Mucosa of rectum (tissue), 2 donors: ENCODE measurements around the gene LRRC56.

Experiments
- H3K27ac ChIP-seq, 2 donors: one replicate each; pipeline ENCODE4 v1.7.0; 2013; ENCODE audit warnings: inconsistent platforms in 2 of 2, low read depth in 2 of 2, low read length in 2 of 2
- H3K27me3 ChIP-seq, 2 donors: one replicate each; pipeline ENCODE4 v1.7.0; 2013; ENCODE audit warnings: low read length in 2 of 2; ENCODE audit not compliant: control insufficient read depth in 2 of 2, insufficient read depth in 2 of 2
- H3K36me3 ChIP-seq, 2 donors: one replicate each; pipeline ENCODE4 v1.7.0; 2013; ENCODE audit warnings: low read length in 2 of 2; ENCODE audit not compliant: control insufficient read depth in 2 of 2, insufficient read depth in 2 of 2
- H3K4me1 ChIP-seq, 2 donors: one replicate each; pipeline ENCODE4 v1.7.0; 2013; ENCODE audit warnings: low read length in 2 of 2, mild to moderate bottlenecking in 1 of 2; ENCODE audit not compliant: control insufficient read depth in 2 of 2, insufficient read depth in 2 of 2
- H3K4me3 ChIP-seq, 2 donors: one replicate each; pipeline ENCODE4 v1.7.0; 2013; ENCODE audit warnings: low read length in 2 of 2
- H3K9ac ChIP-seq, 2 donors: one replicate each; pipeline ENCODE4 v1.7.0; 2013; ENCODE audit warnings: low read length in 2 of 2, low read depth in 1 of 2, mild to moderate bottlenecking in 1 of 2
- H3K9me3 ChIP-seq, 2 donors: one replicate each; pipeline ENCODE4 v1.7.0; 2013; ENCODE audit warnings: low read length in 2 of 2; ENCODE audit not compliant: control insufficient read depth in 2 of 2
- donor health status: healthy.
- donor health status: Normal muscosa, but diverticular disease.

The LRRC56 gene

DNA sequence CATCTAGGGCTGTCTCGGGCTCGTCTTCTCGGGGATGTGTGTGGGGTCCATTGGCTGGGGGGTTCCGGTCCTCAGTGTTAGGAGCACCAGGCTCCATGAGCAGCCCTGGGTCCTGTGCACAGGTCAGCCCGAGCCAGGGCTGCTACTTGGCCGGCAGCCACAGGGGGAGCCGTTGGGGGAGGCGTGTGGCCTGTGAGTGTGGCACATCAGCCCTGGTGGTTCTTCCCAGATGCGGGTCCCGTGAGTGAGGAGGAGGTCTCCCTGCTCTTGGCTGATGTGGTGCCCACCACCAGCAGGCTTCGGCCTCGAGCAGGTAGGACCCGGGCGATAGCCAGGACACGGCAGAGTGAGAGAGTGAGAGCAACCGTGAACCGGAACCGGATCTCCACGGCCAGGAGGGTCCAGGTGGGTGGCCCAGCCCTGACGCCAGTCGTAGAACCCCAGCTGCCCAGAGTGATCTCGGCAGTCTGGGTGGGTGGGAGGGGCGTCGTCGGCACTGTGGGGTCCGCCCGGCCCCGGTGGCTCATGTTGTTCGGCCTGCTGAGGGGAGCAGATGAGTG is 59.9 kb downstream of the LRRC56 start:
- peaks cover 60 to 81% of the 10 kb centered on the region in 2 donors for H3K36me3 ChIP-seq
- H3K27me3 ChIP-seq: no peaks in the 10 kb centered on the region
- no peak overlapping the region for H3K4me3 ChIP-seq
- H3K9ac ChIP-seq: no peak overlapping the region
- no peaks in the 10 kb centered on the region for H3K4me1 ChIP-seq
- no peak overlapping the region for H3K27ac ChIP-seq
- no peaks in the 10 kb centered on the region for H3K9me3 ChIP-seq

DNA sequence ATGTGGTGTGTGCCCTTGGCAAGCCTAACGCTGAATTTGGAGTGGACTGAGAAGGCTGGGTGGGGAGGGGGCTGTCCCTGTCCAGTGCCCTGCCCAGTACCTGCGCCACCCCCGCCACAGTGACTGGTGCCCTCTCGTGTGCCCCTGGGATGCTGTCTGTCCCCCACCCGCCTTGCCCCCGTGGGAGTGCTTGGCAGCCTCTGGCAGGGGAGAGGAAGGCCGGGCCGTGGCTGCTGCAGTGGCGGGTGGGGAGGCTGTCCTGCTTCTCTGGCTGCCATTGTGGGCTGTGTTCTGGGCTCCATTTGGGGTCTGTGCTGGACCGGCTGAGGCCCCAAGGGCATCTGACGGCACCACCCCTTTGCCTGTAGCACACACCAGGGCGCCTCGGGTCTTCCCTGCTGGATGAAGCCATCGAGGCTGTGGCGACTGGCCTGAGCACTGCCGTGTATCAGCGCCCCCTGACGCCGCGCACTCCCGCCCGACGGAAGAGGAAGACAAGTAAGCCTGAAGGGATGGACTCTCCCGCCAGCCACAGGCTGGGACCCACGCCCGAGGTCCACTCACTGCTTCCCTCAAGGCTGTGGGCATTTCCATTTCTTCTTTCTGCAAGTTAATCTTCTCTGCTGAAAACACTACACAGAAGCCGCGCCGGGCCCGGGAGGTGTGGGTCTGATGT is 60.8 kb downstream of the LRRC56 start:
- H3K9me3 ChIP-seq: no peaks in the 10 kb centered on the region
- H3K4me3 ChIP-seq: no peak overlapping the region
- no peaks in the 10 kb centered on the region for H3K4me1 ChIP-seq
- no peak overlapping the region for H3K9ac ChIP-seq
- H3K27me3 ChIP-seq: no peaks in the 10 kb centered on the region
- peaks cover 52 to 75% of the 10 kb centered on the region in 2 donors for H3K36me3 ChIP-seq
- no peak overlapping the region for H3K27ac ChIP-seq

DNA sequence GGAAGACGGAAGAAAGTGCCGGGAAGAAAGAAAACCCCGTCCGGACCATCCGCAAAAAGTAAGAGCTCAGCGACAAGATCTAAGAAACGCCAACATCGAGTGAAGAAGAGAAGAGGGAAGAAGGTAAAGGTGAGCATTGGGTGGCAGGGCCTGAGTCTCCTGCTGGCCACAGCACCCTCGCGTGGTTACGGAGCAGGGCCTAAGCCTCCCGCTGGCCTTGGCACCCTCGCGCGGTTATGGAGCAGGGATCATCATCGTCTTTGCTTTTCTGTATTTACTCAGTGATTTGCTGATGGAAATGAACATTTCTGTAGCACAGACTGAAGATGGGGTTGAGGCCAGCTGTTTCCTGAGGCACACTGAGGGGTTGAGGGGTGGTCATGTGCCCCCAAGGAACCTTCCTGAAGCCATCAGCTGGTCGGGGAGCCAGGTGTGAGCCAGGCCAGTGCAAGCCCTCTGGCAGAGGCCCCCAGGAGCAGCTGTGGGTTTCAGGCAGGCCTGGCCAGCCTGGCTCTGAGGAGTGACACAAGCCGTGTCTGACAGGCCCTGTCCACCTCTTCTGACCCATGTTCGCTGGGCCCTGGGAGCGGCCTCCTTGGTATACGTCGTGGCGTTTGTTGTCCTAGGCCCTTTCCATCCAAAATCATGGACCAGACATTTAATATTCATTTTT is 64.4 kb downstream of the LRRC56 start:
- Histone ChIP-seq H3K27me3 (no peaks in the 10 kb centered on the region), H3K9me3 (no peaks in the 10 kb centered on the region), H3K27ac (no peak overlapping the region), H3K9ac (no peak overlapping the region), H3K36me3 (peaks cover 55 to 78% of the 10 kb centered on the region in 2 donors), H3K4me1 (no peaks in the 10 kb centered on the region), H3K4me3 (no peak overlapping the region)

DNA sequence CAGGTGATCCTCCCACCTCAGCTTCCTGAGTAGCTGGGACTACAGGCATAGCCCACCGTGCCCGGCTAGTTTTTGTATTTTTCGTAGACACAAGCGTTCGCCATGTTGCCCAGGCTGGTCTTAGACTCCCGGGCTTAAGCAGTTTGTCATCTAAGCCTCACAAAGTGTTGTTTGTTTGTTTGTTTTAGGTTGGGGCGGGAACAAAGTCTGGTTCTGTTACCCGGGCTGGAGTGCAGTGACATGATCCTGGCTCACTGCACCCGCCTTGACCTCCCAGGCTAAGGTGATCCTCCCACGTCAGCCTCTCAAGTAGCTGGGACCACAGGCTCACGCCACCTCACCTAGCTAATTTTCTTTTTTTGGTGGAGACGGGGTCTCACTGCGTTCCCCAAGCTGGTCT is 65.8 kb downstream of the LRRC56 start:
- H3K4me3 ChIP-seq: no peak overlapping the region
- no peaks in the 10 kb centered on the region for H3K27me3 ChIP-seq
- no peaks in the 10 kb centered on the region for H3K4me1 ChIP-seq
- H3K36me3 ChIP-seq: peaks cover 54 to 78% of the 10 kb centered on the region in 2 donors
- H3K9ac ChIP-seq: no peak overlapping the region
- H3K9me3 ChIP-seq: no peaks in the 10 kb centered on the region
- H3K27ac ChIP-seq: no peak overlapping the region
